Measurements from ENCODE around the gene KCNJ3. TPM values are rescaled to one million over a fixed set of nuclear protein-coding genes. Genes with fewer than 3 reads are reported as not detected.

KCNJ3 gene
- total and polyA plus RNA-seq, 2 of the 13 experiments (the other 11 are each of a cell fraction or from before 2014, with no cell fraction given): not detected

DNA sequence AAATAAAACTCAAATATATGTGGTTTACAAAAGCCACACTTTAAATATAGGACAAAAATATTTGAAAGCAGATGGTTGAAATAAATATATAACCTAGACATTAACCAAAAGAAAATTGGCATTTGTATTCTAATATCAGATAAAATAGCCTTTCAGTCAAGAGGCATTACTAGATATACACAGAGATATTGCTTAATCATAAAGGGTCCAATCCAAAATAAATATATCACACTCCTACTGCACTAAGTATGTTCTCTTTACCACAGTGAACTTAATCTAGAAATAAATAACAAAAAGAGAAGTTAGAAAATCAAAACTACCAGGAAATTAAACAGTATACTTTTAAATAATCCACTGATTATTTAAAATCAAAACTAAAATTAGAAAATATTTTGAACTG lies 34.2 kb upstream of the KCNJ3 start:
- ChIA-PET CTCF (ENCODE audit: low intra/inter-chr PET ratio, low total read pairs) (no interaction called here), POLR2A (no interaction called here)
- H3K27ac ChIP-seq (ENCODE audit: extremely low read length, insufficient read depth, low read length): no peak overlapping the region
- no peak overlapping the region for H3K4me2 ChIP-seq (ENCODE audit: low read depth, low read length)
- no peak overlapping the region for H3K4me3 ChIP-seq (replicated peaks in 1 of 3; ENCODE audit: insufficient read depth in 1 of 3, low read depth in 2 of 3, low read length in 3 of 3)
- no peaks in the 10 kb centered on the region for H3K9me3 ChIP-seq (ENCODE audit: low read length)
- no peak overlapping the region for H2AFZ ChIP-seq (ENCODE audit: low read length)
- intact Hi-C loops (cut with micrococcal nuclease; ENCODE audit: unreplicated experiment): no loop called here
- TF ChIP-seq ZNF616 (CRISPR knock-in tag; IDR thresholded peaks at IDR 0.05; ENCODE audit: low read depth) (no peak), CEBPB (IDR thresholded peaks at IDR 0.05; ENCODE audit: borderline replicate concordance, low read depth, low read length) (0 out of 2 replicates have a peak, but pooled peaks have one; percentile 1)
- no peaks in the 10 kb centered on the region for H3K27me3 ChIP-seq (ENCODE audit: control insufficient read depth in 1 of 2, insufficient read depth in 2 of 2, low read length in 2 of 2)
- no peak for FAIRE-seq
- in situ Hi-C loops (cut with HindIII; ENCODE audit: extremely low pct_ligation_motif_present, low pct_unique_long_range_greater_than_20kb): no loop called here
- H3K9ac ChIP-seq (ENCODE audit: insufficient read depth, low read depth, low read length): no peak overlapping the region
- DNase-seq (ENCODE audit: low spot score): no peak
- no TSS peak for BruUV-seq (replicated peaks)
- ATAC-seq: no peak
- no peaks in the 10 kb centered on the region for H3K36me3 ChIP-seq (replicated peaks in 1 of 2; ENCODE audit: control insufficient read depth in 1 of 2, insufficient read depth in 2 of 2, low read length in 2 of 2)
- no peaks in the 10 kb centered on the region for H3K4me1 ChIP-seq (ENCODE audit: insufficient read depth, low read length)
- H3K79me2 ChIP-seq (ENCODE audit: insufficient read depth, low read length): no peaks in the 10 kb centered on the region
- H4K20me1 ChIP-seq (ENCODE audit: insufficient read depth, low read length): no peaks in the 10 kb centered on the region

DNA sequence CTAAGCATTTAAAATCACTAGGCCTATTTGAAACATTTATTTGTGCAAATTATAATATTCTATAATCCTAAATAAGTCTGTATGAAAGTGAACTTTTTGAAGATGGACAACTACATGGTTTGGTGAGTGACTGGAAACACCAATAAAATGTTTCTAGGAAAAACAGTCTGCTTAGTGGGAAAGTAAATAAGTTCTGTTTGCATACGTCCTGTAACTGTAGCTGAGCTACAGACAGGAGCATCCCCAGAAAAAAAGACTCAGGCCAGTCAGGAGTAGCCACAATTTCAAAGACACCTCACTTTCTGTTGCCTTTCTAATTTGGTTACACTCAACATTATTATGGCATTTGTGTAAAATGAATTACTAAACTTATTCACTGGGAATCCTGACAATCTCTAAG lies 28.4 kb upstream of the KCNJ3 start:
- DNase-seq (ENCODE audit: low spot score): no peak
- H3K27ac ChIP-seq (ENCODE audit: extremely low read length, insufficient read depth, low read length): no peak overlapping the region
- POLR2A ChIA-PET: no interaction called here
- 0 out of 3 replicates have a peak, but pooled peaks have one; percentile 38 for ATAC-seq
- CTCF ChIA-PET (ENCODE audit: low intra/inter-chr PET ratio, low total read pairs): no interaction called here
- H3K4me2 ChIP-seq (ENCODE audit: low read depth, low read length): no peak overlapping the region
- no peaks in the 10 kb centered on the region for H3K4me1 ChIP-seq (ENCODE audit: insufficient read depth, low read length)
- intact Hi-C loops (cut with micrococcal nuclease; ENCODE audit: unreplicated experiment) (no loop called here), in situ Hi-C loops (cut with HindIII; ENCODE audit: extremely low pct_ligation_motif_present, low pct_unique_long_range_greater_than_20kb) (no loop called here)
- no peaks in the 10 kb centered on the region for H4K20me1 ChIP-seq (ENCODE audit: insufficient read depth, low read length)
- TF ChIP-seq ZNF20 (CRISPR knock-in tag; IDR thresholded peaks at IDR 0.05): no peak
- TF ChIP-seq BCL6 (CRISPR knock-in tag; IDR thresholded peaks at IDR 0.05): peak; percentile 84
- no peak for TF ChIP-seq ZNF572 (CRISPR knock-in tag; IDR thresholded peaks at IDR 0.05)
- H3K79me2 ChIP-seq (ENCODE audit: insufficient read depth, low read length): no peaks in the 10 kb centered on the region
- H3K4me3 ChIP-seq (replicated peaks in 1 of 3; ENCODE audit: insufficient read depth in 1 of 3, low read depth in 2 of 3, low read length in 3 of 3): no peak overlapping the region
- no peaks in the 10 kb centered on the region for H3K9me3 ChIP-seq (ENCODE audit: low read length)
- H3K9ac ChIP-seq (ENCODE audit: insufficient read depth, low read depth, low read length): no peak overlapping the region
- no peak overlapping the region for H2AFZ ChIP-seq (ENCODE audit: low read length)
- 4% methylated on average over 1 of the region's 1 CpG for WGBS (ENCODE audit: low lambda C conversion rate)
- H3K36me3 ChIP-seq (replicated peaks in 1 of 2; ENCODE audit: control insufficient read depth in 1 of 2, insufficient read depth in 2 of 2, low read length in 2 of 2): no peaks in the 10 kb centered on the region
- no peak for FAIRE-seq
- no TSS peak for BruUV-seq (replicated peaks)
- no peaks in the 10 kb centered on the region for H3K27me3 ChIP-seq (ENCODE audit: control insufficient read depth in 1 of 2, insufficient read depth in 2 of 2, low read length in 2 of 2)
